Measurements from ENCODE around the gene FAM180B.

Gene FAM180B

GRCh38 chr11:47569646-47570045, 16.8 kb upstream of the FAM180B start:
- DNase-seq: no peak

- no peak for DNase-seq
These were observed 15.7 kb upstream of the FAM180B start for GRCh38 chr11:47570651-47571356.

- DNase-seq: no peak
These were observed 15.1 kb upstream of the FAM180B start for GRCh38 chr11:47571357-47571729.

- no peak for DNase-seq
These were observed 14.6 kb upstream of the FAM180B start for GRCh38 chr11:47571895-47572294.

- DNase-seq: no peak
These were observed 13.7 kb upstream of the FAM180B start for GRCh38 chr11:47572715-47573255.

GRCh38 chr11:47573321-47573720, 13.2 kb upstream of the FAM180B start:
- no peak for DNase-seq

- DNase-seq: no peak
These were observed 8.9 kb upstream of the FAM180B start for GRCh38 chr11:47577460-47578041.

- DNase-seq: peak; percentile 70
These were observed 7.7 kb upstream of the FAM180B start, which contains the start of the genes KBTBD4 and NDUFS3 for GRCh38 chr11:47578524-47579494. Gene KBTBD4, minus strand, starts transcription at chr11:47578970. Its CDS starts 19 bp downstream, at chr11:47578951. Gene NDUFS3, plus strand, starts transcription at chr11:47579074. Its CDS starts 18 bp downstream, at chr11:47579092.

GRCh38 chr11:47583844-47584243, 2.6 kb upstream of the FAM180B start:
- DNase-seq: no peak

- DNase-seq: no peak
These were observed 700 bp downstream of the FAM180B start for GRCh38 chr11:47587039-47587716.

GRCh38 chr11:47587723-47588326, 1.3 kb downstream of the FAM180B start:
- DNase-seq: no peak

- DNase-seq: no peak
These were observed 2.6 kb downstream of the FAM180B start for GRCh38 chr11:47589118-47589517.

- DNase-seq: no peak
These were observed 3.1 kb downstream of the FAM180B start for GRCh38 chr11:47589584-47589976.

- no peak for DNase-seq
These were observed 3.7 kb downstream of the FAM180B start for GRCh38 chr11:47589977-47590861.

- no peak for DNase-seq
These were observed 5.3 kb downstream of the FAM180B start for GRCh38 chr11:47591764-47592163.

GRCh38 chr11:47592251-47592650, 5.8 kb downstream of the FAM180B start:
- no peak for DNase-seq

GRCh38 chr11:47592970-47593369, 6.5 kb downstream of the FAM180B start:
- no peak for DNase-seq

- DNase-seq: no peak
These were observed 7.0 kb downstream of the FAM180B start for GRCh38 chr11:47593492-47593933.

- no peak for DNase-seq
These were observed 7.7 kb downstream of the FAM180B start, which contains the start of gene C1QTNF4 for GRCh38 chr11:47593934-47594855. Gene C1QTNF4, minus strand, starts transcription at chr11:47594411. Its CDS starts 3,601 bp downstream, at chr11:47590810.

- DNase-seq: no peak
These were observed 8.6 kb downstream of the FAM180B start for GRCh38 chr11:47595029-47595428.

All from NCI-H1694 treated with DMSO at 0.1 percent for 48 hours (cell line).